ENCODE measurements around the gene ATOH8. TPM values are rescaled to one million over a fixed set of nuclear protein-coding genes. Genes with fewer than 3 reads are reported as not detected.

ATOH8 gene, protein sequence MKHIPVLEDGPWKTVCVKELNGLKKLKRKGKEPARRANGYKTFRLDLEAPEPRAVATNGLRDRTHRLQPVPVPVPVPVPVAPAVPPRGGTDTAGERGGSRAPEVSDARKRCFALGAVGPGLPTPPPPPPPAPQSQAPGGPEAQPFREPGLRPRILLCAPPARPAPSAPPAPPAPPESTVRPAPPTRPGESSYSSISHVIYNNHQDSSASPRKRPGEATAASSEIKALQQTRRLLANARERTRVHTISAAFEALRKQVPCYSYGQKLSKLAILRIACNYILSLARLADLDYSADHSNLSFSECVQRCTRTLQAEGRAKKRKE
- 12.6 to 13.8 TPM (median 12.7 TPM) in 3 replicates for total RNA-seq

GRCh38 chr2:85753525-85754312 lies at the start of gene ATOH8:
Gene ATOH8, plus strand, starts transcription at chr2:85753991. Its CDS starts 199 bp downstream, at chr2:85754190.
- Mint-ChIP-seq H3K27me3 (ENCODE audit: low read depth) (peaks cover 27% of the 10 kb centered on the region), H3K4me1 (peaks cover 27% of the 10 kb centered on the region), H3K36me3 (peaks cover 3% of the 10 kb centered on the region), H3K9me3 (no peaks in the 10 kb centered on the region), H3K27ac (peak within 1 kb of the TSS; percentile 76), H3K4me3 (peak within 1 kb of the TSS; percentile 92)
- TF ChIP-seq, protein P1, sequence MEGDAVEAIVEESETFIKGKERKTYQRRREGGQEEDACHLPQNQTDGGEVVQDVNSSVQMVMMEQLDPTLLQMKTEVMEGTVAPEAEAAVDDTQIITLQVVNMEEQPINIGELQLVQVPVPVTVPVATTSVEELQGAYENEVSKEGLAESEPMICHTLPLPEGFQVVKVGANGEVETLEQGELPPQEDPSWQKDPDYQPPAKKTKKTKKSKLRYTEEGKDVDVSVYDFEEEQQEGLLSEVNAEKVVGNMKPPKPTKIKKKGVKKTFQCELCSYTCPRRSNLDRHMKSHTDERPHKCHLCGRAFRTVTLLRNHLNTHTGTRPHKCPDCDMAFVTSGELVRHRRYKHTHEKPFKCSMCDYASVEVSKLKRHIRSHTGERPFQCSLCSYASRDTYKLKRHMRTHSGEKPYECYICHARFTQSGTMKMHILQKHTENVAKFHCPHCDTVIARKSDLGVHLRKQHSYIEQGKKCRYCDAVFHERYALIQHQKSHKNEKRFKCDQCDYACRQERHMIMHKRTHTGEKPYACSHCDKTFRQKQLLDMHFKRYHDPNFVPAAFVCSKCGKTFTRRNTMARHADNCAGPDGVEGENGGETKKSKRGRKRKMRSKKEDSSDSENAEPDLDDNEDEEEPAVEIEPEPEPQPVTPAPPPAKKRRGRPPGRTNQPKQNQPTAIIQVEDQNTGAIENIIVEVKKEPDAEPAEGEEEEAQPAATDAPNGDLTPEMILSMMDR (IDR thresholded peaks at IDR 0.05; ENCODE audit: unreplicated experiment) = no peak
- DNase-seq (ENCODE audit: low spot score in 2 of 2, unreplicated experiment in 2 of 2) = peak in 1 of 2 experiments; percentile 71

GRCh38 chr2:85704038-85704437 lies 49.8 kb upstream of the ATOH8 start:
- H3K36me3 Mint-ChIP-seq = no peaks in the 10 kb centered on the region
- TF ChIP-seq, protein P1 (IDR thresholded peaks at IDR 0.05; ENCODE audit: unreplicated experiment) = no peak
- no peak overlapping the region for H3K4me3 Mint-ChIP-seq
- H3K27ac Mint-ChIP-seq = no peak overlapping the region
- DNase-seq (ENCODE audit: low spot score in 2 of 2, unreplicated experiment in 2 of 2) = no peak
- H3K4me1 Mint-ChIP-seq = peaks cover 3% of the 10 kb centered on the region
- no peaks in the 10 kb centered on the region for H3K9me3 Mint-ChIP-seq
- H3K27me3 Mint-ChIP-seq (ENCODE audit: low read depth) = peaks cover 12% of the 10 kb centered on the region

- H3K36me3 Mint-ChIP-seq = no peaks in the 10 kb centered on the region
- DNase-seq (ENCODE audit: low spot score in 2 of 2, unreplicated experiment in 2 of 2) = no peak
- no peak overlapping the region for H3K27ac Mint-ChIP-seq
- H3K9me3 Mint-ChIP-seq = no peaks in the 10 kb centered on the region
- H3K4me1 Mint-ChIP-seq = peaks cover 10% of the 10 kb centered on the region
- TF ChIP-seq, protein P1 (IDR thresholded peaks at IDR 0.05; ENCODE audit: unreplicated experiment) = no peak
- peaks cover 12% of the 10 kb centered on the region for H3K27me3 Mint-ChIP-seq (ENCODE audit: low read depth)
- no peak overlapping the region for H3K4me3 Mint-ChIP-seq
Measured at GRCh38 chr2:85704800-85705679, 48.8 kb upstream of the ATOH8 start.

DNA sequence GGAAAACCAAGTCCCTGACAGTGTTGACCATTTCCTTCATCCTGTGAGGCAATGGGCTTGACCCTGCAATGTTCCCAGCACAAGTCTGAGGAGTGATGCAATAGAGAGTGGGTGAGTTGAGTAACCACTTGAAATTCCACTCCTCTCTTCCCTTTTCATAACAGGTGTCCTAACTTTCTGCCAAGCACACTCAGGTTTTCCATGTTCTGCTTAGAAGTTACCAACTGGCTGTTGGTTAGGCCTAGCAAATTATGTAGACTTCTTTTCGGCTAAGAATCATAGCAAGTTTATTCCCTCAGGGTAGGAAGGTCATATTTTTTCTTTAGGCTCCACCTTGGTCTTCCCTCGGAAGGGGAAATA lies 48.1 kb upstream of the ATOH8 start:
- no peak overlapping the region for H3K27ac Mint-ChIP-seq
- H3K27me3 Mint-ChIP-seq (ENCODE audit: low read depth) = peaks cover 12% of the 10 kb centered on the region
- H3K9me3 Mint-ChIP-seq = no peaks in the 10 kb centered on the region
- no peak for DNase-seq (ENCODE audit: low spot score in 2 of 2, unreplicated experiment in 2 of 2)
- no peak overlapping the region for H3K4me3 Mint-ChIP-seq
- peaks cover 10% of the 10 kb centered on the region for H3K4me1 Mint-ChIP-seq
- TF ChIP-seq, protein P1 (IDR thresholded peaks at IDR 0.05; ENCODE audit: unreplicated experiment) = no peak
- no peaks in the 10 kb centered on the region for H3K36me3 Mint-ChIP-seq

- Mint-ChIP-seq H3K4me3 (no peak overlapping the region), H3K27ac (no peak overlapping the region), H3K4me1 (peaks cover 10% of the 10 kb centered on the region), H3K27me3 (ENCODE audit: low read depth) (peaks cover 12% of the 10 kb centered on the region), H3K36me3 (no peaks in the 10 kb centered on the region), H3K9me3 (no peaks in the 10 kb centered on the region)
- DNase-seq (ENCODE audit: low spot score in 2 of 2, unreplicated experiment in 2 of 2) = no peak
- TF ChIP-seq, protein P1 (IDR thresholded peaks at IDR 0.05; ENCODE audit: unreplicated experiment) = no peak
Measured at GRCh38 chr2:85706063-85706462, 47.7 kb upstream of the ATOH8 start.

Measured in mesothelial cell of epicardium (in vitro differentiated cells).